Endothelial cell of umbilical vein (primary cell): ENCODE data around the gene POLR2F. TPM values are rescaled to one million over a fixed set of nuclear protein-coding genes. Genes with fewer than 3 reads are reported as not detected.

Experiments used
- BruUV-seq: library from RNA; stranded (reverse); fragments of 400-500 nt; replicated peaks from 2 replicates; lab custom pipeline; 2021; lab: Mats Ljungman, UMichigan
- CTCF ChIA-PET: fragments of 300-600, 350-600 bp; sonication (Branson Sonifier 250); formaldehyde crosslinking; loops from one replicate; lab custom pipeline; 2021; ENCODE audit warnings: antibody characterized with exemption, inconsistent platforms; lab: Charles Lee
- POLR2A ChIA-PET: fragments of 300-600, 350-600 bp; sonication (Branson Sonifier 250); formaldehyde crosslinking; loops from one replicate; lab custom pipeline; 2021; ENCODE audit warnings: antibody characterized with exemption, inconsistent platforms; lab: Charles Lee
- DNase-seq: peaks from one replicate; pipeline ENCODE4 v3.0.0-alpha.2; 2011; ENCODE audit warnings: low read depth, low spot score
- FAIRE-seq: peaks from 2 replicates; lab custom pipeline; 2011; peaks lifted over from hg19 to GRCh38; lab: Jason Lieb, UNC
- H2AFZ ChIP-seq: 2 replicates; pipeline ENCODE4 v1.6.0; 2012; ENCODE audit warnings: low read depth, low read length, control low read depth, inconsistent platforms
- H3K27ac ChIP-seq: 2 replicates; pipeline ENCODE4 v1.5.1; 2011; ENCODE audit warnings: low read depth, mild to moderate bottlenecking, control low read depth, low read length, moderate library complexity; ENCODE audit not compliant: insufficient read depth
- H3K27me3 ChIP-seq, 2 experiments: 2 replicates each; pipeline versions ENCODE4 v1.6.0 to v1.6.1; 2011; ENCODE audit warnings: low read length in 2 of 2, mixed read lengths in 1 of 2; ENCODE audit not compliant: control insufficient read depth in 2 of 2, insufficient read depth in 2 of 2
- H3K36me3 ChIP-seq, 2 experiments: 2 replicates in 1 of 2; 3 replicates in 1 of 2; pipeline ENCODE4 v1.5.1; 2011; ENCODE audit warnings: low read length in 2 of 2, mild to moderate bottlenecking in 1 of 2, moderate library complexity in 1 of 2; ENCODE audit not compliant: control insufficient read depth in 2 of 2, insufficient read depth in 2 of 2; ENCODE audit errors: extremely low read depth in 1 of 2
- H3K4me1 ChIP-seq: 3 replicates; pipeline ENCODE4 v1.5.1; 2011; ENCODE audit warnings: mild to moderate bottlenecking, low read length; ENCODE audit not compliant: control insufficient read depth, insufficient read depth; ENCODE audit errors: extremely low read depth
- H3K4me2 ChIP-seq: 2 replicates; pipeline ENCODE4 v1.6.1; 2011; ENCODE audit warnings: low read length, control low read depth, mixed read lengths; ENCODE audit not compliant: insufficient read depth
- H3K4me3 ChIP-seq, 3 experiments: fragments of 200-600 bp in 1 of 3; sonication (generic), shearing (Covaris generic) in 1 of 3; replicated peaks in 1 of 3; 2 replicates each; pipeline ENCODE4 v1.5.1; 2011 to 2016; ENCODE audit warnings: control low read depth in 3 of 3, low read length in 3 of 3, mild to moderate bottlenecking in 2 of 3, inconsistent platforms in 1 of 3, low read depth in 1 of 3, moderate library complexity in 1 of 3; ENCODE audit not compliant: insufficient read depth in 1 of 3
- H3K79me2 ChIP-seq: 2 replicates; pipeline ENCODE4 v1.6.0; 2012; ENCODE audit warnings: low read length, inconsistent platforms; ENCODE audit not compliant: control insufficient read depth, insufficient read depth
- H3K9ac ChIP-seq: replicated peaks from 2 replicates; pipeline ENCODE3; 2011; ENCODE audit warnings: low read length, control low read depth; ENCODE audit not compliant: insufficient read depth; ENCODE audit errors: extremely low read depth
- H3K9me1 ChIP-seq: replicated peaks from 3 replicates; pipeline ENCODE4 v1.6.0; 2011; ENCODE audit warnings: mild to moderate bottlenecking, low read length; ENCODE audit not compliant: control insufficient read depth, insufficient read depth; ENCODE audit errors: extremely low read depth
- H3K9me3 ChIP-seq: replicated peaks from 2 replicates; pipeline ENCODE4 v1.5.1; 2012; ENCODE audit warnings: low read length, inconsistent platforms; ENCODE audit not compliant: control insufficient read depth, insufficient read depth
- H4K20me1 ChIP-seq: replicated peaks from 2 replicates; pipeline ENCODE3; 2011; ENCODE audit warnings: mild to moderate bottlenecking, low read length; ENCODE audit not compliant: control insufficient read depth, insufficient read depth; ENCODE audit errors: extremely low read depth
- EZH2 ChIP-seq: IDR thresholded peaks from 2 replicates; pipeline ENCODE4 v1.6.1; 2012; ENCODE audit warnings: borderline replicate concordance, low read depth, mild to moderate bottlenecking, moderate library complexity, low read length, inconsistent platforms; ENCODE audit not compliant: severe bottlenecking
- FOS ChIP-seq: IDR thresholded peaks from 2 replicates; pipeline ENCODE4 v1.6.1; 2011; ENCODE audit warnings: mild to moderate bottlenecking, low read length, moderate library complexity, borderline replicate concordance; ENCODE audit not compliant: insufficient read depth
- GATA2 ChIP-seq: IDR thresholded peaks from 2 replicates; pipeline ENCODE4 v1.7.0; 2011; ENCODE audit warnings: low read depth, mild to moderate bottlenecking, moderate library complexity, mixed read lengths, low read length; ENCODE audit not compliant: insufficient read length, insufficient read depth
- JUN ChIP-seq: IDR thresholded peaks from 2 replicates; pipeline ENCODE4 v1.6.1; 2011; ENCODE audit warnings: borderline replicate concordance, low read depth; ENCODE audit not compliant: insufficient read length, insufficient read depth
- MYC ChIP-seq: IDR thresholded peaks from one replicate; pipeline ENCODE4 v1.6.1; 2011; ENCODE audit warnings: mild to moderate bottlenecking, low read depth, low read length
- POLR2A ChIP-seq: IDR thresholded peaks from 2 replicates; pipeline ENCODE4 v1.6.1; 2012; ENCODE audit warnings: low read depth, mild to moderate bottlenecking, control low read depth, low read length
- POLR2AphosphoS5 ChIP-seq: IDR thresholded peaks from 2 replicates; pipeline ENCODE4 v1.6.1; 2012; ENCODE audit warnings: low read depth, mild to moderate bottlenecking, control low read depth, low read length, moderate library complexity; ENCODE audit not compliant: insufficient read depth
- dilution Hi-C: fragments of 300-500 bp; cut with MboI; formaldehyde crosslinking; loops from one replicate; pipeline ENCODE4 v1.15.0; 2019; ENCODE audit warnings: low sequenced_read_pairs; ENCODE audit not compliant: extremely low pct_ligation_motif_present
- intact Hi-C: fragments of 100-400 bp; cut with micrococcal nuclease; formaldehyde crosslinking; loops from one replicate; pipeline ENCODE4 v1.10.0; 2022
- polyA plus RNA-seq, 4 experiments: library from polyadenylated mRNA; depleted of rRNA in 3 of 4; stranded (reverse) in 3 of 4; unstranded in 1 of 4; fragments of >200 nt; gene quantifications; 2 replicates each; pipeline versions ENCODE4 v1.2.1 to v1.2.3, GENCODE V29; 2011 to 2012; ENCODE audit warnings: missing spikeins in 1 of 4
- total RNA-seq: library from RNA; stranded (reverse); gene quantifications from 2 replicates; pipeline ENCODE4 v1.2.3, GENCODE V29; 2021
- TF ChIP-seq, protein P1 (sequence below): IDR thresholded peaks from 2 replicates; pipeline ENCODE4 v1.6.1; 2011; ENCODE audit not compliant: insufficient read depth, insufficient read length
- TF ChIP-seq, protein P2 (sequence below), 2 donors: IDR thresholded peaks; 1 replicate in 1 of 2; 2 replicates in 1 of 2; pipeline ENCODE4 v1.5.1; 2011; ENCODE audit warnings: low read length in 2 of 2, mild to moderate bottlenecking in 2 of 2, moderate library complexity in 2 of 2, control low read depth in 1 of 2, inconsistent platforms in 1 of 2, low read depth in 1 of 2; ENCODE audit not compliant: insufficient read depth in 1 of 2; ENCODE audit errors: extremely low read depth in 1 of 2

The POLR2F gene
- total and polyA plus RNA-seq, 2 donors (not counting 3 experiments of a cell fraction or from before 2014, with no cell fraction given), result 106 to 112 TPM

- no peaks in the 10 kb centered on the region for H3K9me1 ChIP-seq
- no peaks in the 10 kb centered on the region for H4K20me1 ChIP-seq
- no peak overlapping the region for H3K4me2 ChIP-seq
- ChIA-PET CTCF (no interaction called here), POLR2A (no interaction called here)
- peaks cover 5 to 33% of the 10 kb centered on the region in 2 experiments for H3K36me3 ChIP-seq
- H3K4me3 ChIP-seq, result no peak overlapping the region
- intact Hi-C loops, result no loop called here
- TF ChIP-seq, protein P1, sequence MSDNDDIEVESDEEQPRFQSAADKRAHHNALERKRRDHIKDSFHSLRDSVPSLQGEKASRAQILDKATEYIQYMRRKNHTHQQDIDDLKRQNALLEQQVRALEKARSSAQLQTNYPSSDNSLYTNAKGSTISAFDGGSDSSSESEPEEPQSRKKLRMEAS, result no peak
- TF ChIP-seq EZH2, result no peak
- no peak for TF ChIP-seq POLR2A
- TF ChIP-seq FOS, result no peak
- TF ChIP-seq POLR2AphosphoS5, result no peak
- TF ChIP-seq, protein P2, sequence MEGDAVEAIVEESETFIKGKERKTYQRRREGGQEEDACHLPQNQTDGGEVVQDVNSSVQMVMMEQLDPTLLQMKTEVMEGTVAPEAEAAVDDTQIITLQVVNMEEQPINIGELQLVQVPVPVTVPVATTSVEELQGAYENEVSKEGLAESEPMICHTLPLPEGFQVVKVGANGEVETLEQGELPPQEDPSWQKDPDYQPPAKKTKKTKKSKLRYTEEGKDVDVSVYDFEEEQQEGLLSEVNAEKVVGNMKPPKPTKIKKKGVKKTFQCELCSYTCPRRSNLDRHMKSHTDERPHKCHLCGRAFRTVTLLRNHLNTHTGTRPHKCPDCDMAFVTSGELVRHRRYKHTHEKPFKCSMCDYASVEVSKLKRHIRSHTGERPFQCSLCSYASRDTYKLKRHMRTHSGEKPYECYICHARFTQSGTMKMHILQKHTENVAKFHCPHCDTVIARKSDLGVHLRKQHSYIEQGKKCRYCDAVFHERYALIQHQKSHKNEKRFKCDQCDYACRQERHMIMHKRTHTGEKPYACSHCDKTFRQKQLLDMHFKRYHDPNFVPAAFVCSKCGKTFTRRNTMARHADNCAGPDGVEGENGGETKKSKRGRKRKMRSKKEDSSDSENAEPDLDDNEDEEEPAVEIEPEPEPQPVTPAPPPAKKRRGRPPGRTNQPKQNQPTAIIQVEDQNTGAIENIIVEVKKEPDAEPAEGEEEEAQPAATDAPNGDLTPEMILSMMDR (IDR thresholded peaks at IDR 0.05; ENCODE audit: extremely low read depth in 1 of 2, insufficient read depth in 1 of 2, low read depth in 1 of 2, low read length in 2 of 2), result no peak
- no peak for TF ChIP-seq MYC
- TF ChIP-seq JUN, result no peak
- no peak for TF ChIP-seq GATA2
- no peak for FAIRE-seq
- H2AFZ ChIP-seq, result no peak overlapping the region
- no peak overlapping the region for H3K9ac ChIP-seq
- BruUV-seq, result no TSS peak
- no peak overlapping the region for H3K27ac ChIP-seq
- H3K4me1 ChIP-seq, result no peaks in the 10 kb centered on the region
- H3K9me3 ChIP-seq, result no peaks in the 10 kb centered on the region
- DNase-seq, result no peak
- H3K79me2 ChIP-seq, result no peaks in the 10 kb centered on the region
- no peaks in the 10 kb centered on the region for H3K27me3 ChIP-seq
- dilution Hi-C loops, result no loop called here
These were observed 29.0 kb upstream of the POLR2F start for GRCh38 chr22:37924386-37925065.
